Prostate gland (tissue), 2 donors: ENCODE data around the gene TMEM232.

ENCODE experiments used
- POLR2A ChIP-seq: fragments of 450-650 bp; IDR thresholded peaks from one replicate; pipeline ENCODE4 v1.6.1; 2016; ENCODE audit warnings: antibody characterized with exemption, mild to moderate bottlenecking
- POLR2AphosphoS5 ChIP-seq: sonication (generic); formaldehyde crosslinking; IDR thresholded peaks from one replicate; pipeline ENCODE4 v1.6.1; 2017; ENCODE audit warnings: antibody characterized with exemption
- TF ChIP-seq, protein P1 (sequence below), 4 experiments: fragments of 200-600 bp in 2 of 4; fragments of 450-650 bp in 2 of 4; sonication (generic) in 2 of 4; IDR thresholded peaks; 1 replicate in 3 of 4; 2 replicates in 1 of 4; pipeline ENCODE4 v1.5.1; 2016 to 2019; ENCODE audit warnings: antibody characterized with exemption in 4 of 4, mild to moderate bottlenecking in 2 of 4, moderate library complexity in 2 of 4

DNA sequence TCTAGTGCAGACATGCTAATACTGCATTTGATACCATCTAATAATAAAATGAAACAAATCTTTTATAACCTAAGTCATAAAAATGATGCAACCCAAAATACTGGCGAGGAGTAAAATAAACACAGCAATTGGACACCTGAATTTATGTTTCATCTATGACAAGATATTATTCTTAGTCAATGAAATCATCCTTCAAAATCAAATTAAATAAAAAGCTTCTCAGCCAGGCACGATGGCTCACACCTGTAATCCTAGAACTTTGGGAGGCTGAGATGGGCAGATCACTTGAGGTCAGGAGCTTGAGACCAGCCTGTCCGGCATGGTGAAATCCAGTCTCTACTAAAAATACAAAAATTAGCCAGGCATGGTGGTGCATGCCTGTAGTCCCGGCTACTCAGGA, 179.0 kb downstream of the TMEM232 start:
- TF ChIP-seq, protein P1, sequence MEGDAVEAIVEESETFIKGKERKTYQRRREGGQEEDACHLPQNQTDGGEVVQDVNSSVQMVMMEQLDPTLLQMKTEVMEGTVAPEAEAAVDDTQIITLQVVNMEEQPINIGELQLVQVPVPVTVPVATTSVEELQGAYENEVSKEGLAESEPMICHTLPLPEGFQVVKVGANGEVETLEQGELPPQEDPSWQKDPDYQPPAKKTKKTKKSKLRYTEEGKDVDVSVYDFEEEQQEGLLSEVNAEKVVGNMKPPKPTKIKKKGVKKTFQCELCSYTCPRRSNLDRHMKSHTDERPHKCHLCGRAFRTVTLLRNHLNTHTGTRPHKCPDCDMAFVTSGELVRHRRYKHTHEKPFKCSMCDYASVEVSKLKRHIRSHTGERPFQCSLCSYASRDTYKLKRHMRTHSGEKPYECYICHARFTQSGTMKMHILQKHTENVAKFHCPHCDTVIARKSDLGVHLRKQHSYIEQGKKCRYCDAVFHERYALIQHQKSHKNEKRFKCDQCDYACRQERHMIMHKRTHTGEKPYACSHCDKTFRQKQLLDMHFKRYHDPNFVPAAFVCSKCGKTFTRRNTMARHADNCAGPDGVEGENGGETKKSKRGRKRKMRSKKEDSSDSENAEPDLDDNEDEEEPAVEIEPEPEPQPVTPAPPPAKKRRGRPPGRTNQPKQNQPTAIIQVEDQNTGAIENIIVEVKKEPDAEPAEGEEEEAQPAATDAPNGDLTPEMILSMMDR (IDR thresholded peaks at IDR 0.05), result no peak
- TF ChIP-seq POLR2A, result no peak
- TF ChIP-seq POLR2AphosphoS5, result no peak
